ENCODE data around the gene DYNLT2. TPM values are rescaled to one million over a fixed set of nuclear protein-coding genes. Genes with fewer than 3 reads are reported as not detected.

DYNLT2 gene
- total RNA-seq, 1 experiment from 2014 or later: 1.3 TPM

DNA sequence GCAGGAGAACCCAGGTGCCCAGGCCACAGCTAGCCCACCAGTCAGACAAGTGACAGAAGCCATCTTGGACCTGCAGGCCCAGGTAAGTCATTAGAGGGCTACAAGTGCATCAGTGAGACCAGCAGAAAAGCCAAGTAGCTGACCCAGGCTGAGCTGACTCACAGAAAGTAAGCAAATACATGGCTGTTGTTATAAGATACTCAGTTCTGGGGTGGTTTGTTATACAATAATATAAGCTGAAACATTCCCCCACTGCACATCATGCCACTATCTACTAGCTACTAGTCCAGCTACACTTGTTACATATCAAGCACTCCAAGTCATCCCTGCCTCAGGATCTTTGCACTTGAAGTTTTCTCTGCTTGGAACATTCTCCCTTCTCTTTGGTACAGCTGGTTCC, 10.0 kb downstream of the DYNLT2 start:
- Mint-ChIP-seq H3K4me1 (ENCODE audit: insufficient read depth, unreplicated experiment) (no peaks in the 10 kb centered on the region), H3K27ac (ENCODE audit: low read depth, unreplicated experiment) (no peak overlapping the region), H3K36me3 (ENCODE audit: insufficient read depth, unreplicated experiment) (no peaks in the 10 kb centered on the region), H3K4me3 (ENCODE audit: unreplicated experiment) (no peak overlapping the region), H3K9me3 (ENCODE audit: unreplicated experiment) (no peaks in the 10 kb centered on the region), H3K27me3 (ENCODE audit: insufficient read depth, unreplicated experiment) (peaks cover 9% of the 10 kb centered on the region)
- TF ChIP-seq, protein P1, sequence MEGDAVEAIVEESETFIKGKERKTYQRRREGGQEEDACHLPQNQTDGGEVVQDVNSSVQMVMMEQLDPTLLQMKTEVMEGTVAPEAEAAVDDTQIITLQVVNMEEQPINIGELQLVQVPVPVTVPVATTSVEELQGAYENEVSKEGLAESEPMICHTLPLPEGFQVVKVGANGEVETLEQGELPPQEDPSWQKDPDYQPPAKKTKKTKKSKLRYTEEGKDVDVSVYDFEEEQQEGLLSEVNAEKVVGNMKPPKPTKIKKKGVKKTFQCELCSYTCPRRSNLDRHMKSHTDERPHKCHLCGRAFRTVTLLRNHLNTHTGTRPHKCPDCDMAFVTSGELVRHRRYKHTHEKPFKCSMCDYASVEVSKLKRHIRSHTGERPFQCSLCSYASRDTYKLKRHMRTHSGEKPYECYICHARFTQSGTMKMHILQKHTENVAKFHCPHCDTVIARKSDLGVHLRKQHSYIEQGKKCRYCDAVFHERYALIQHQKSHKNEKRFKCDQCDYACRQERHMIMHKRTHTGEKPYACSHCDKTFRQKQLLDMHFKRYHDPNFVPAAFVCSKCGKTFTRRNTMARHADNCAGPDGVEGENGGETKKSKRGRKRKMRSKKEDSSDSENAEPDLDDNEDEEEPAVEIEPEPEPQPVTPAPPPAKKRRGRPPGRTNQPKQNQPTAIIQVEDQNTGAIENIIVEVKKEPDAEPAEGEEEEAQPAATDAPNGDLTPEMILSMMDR (IDR thresholded peaks at IDR 0.05; ENCODE audit: unreplicated experiment): no peak
- no TSS peak for BruUV-seq (replicated peaks)
- intact Hi-C loops (cut with micrococcal nuclease): no loop called here
- ChIA-PET CTCF (interaction anchor here (0.7 kb wide), 1 partner anchor 506 kb away, joined by 3 read pairs; no protein-coding TSS in a partner anchor), POLR2A (interaction anchor here (1.2 to 1.8 kb wide), 2 partner anchors 9 to 10 kb away, joined by 5 to 9 read pairs; partner anchors contain the start of genes DYNLT2 and ERMARD)
- no peak for DNase-seq (ENCODE audit: unreplicated experiment)

GRCh38 chr6:169738976-169739529, 12.3 kb downstream of the DYNLT2 start:
- Mint-ChIP-seq H3K36me3 (ENCODE audit: insufficient read depth, unreplicated experiment) (no peaks in the 10 kb centered on the region), H3K4me1 (ENCODE audit: insufficient read depth, unreplicated experiment) (no peaks in the 10 kb centered on the region), H3K4me3 (ENCODE audit: unreplicated experiment) (no peak overlapping the region), H3K27ac (ENCODE audit: low read depth, unreplicated experiment) (no peak overlapping the region), H3K27me3 (ENCODE audit: insufficient read depth, unreplicated experiment) (peaks cover 31% of the 10 kb centered on the region), H3K9me3 (ENCODE audit: unreplicated experiment) (no peaks in the 10 kb centered on the region)
- POLR2A ChIA-PET: no interaction called here
- intact Hi-C loops (cut with micrococcal nuclease): no loop called here
- no peak for DNase-seq (ENCODE audit: unreplicated experiment)
- CTCF ChIA-PET: no interaction called here
- BruUV-seq (replicated peaks): no TSS peak
- TF ChIP-seq, protein P1 (IDR thresholded peaks at IDR 0.05; ENCODE audit: unreplicated experiment): no peak

- Mint-ChIP-seq H3K36me3 (ENCODE audit: insufficient read depth, unreplicated experiment) (no peaks in the 10 kb centered on the region), H3K4me3 (ENCODE audit: unreplicated experiment) (no peak overlapping the region), H3K4me1 (ENCODE audit: insufficient read depth, unreplicated experiment) (no peaks in the 10 kb centered on the region), H3K27ac (ENCODE audit: low read depth, unreplicated experiment) (no peak overlapping the region), H3K27me3 (ENCODE audit: insufficient read depth, unreplicated experiment) (peaks cover 31% of the 10 kb centered on the region), H3K9me3 (ENCODE audit: unreplicated experiment) (no peaks in the 10 kb centered on the region)
- POLR2A ChIA-PET: no interaction called here
- intact Hi-C loops (cut with micrococcal nuclease): no loop called here
- BruUV-seq (replicated peaks): no TSS peak
- DNase-seq (ENCODE audit: unreplicated experiment): no peak
- CTCF ChIA-PET: no interaction called here
- TF ChIP-seq, protein P1 (IDR thresholded peaks at IDR 0.05; ENCODE audit: unreplicated experiment): no peak
Measured at GRCh38 chr6:169738204-169738975, 13.0 kb downstream of the DYNLT2 start.

GRCh38 chr6:169729961-169730360, 21.4 kb downstream of the DYNLT2 start:
- CTCF ChIA-PET: no interaction called here
- BruUV-seq (replicated peaks): no TSS peak
- TF ChIP-seq, protein P1 (IDR thresholded peaks at IDR 0.05; ENCODE audit: unreplicated experiment): no peak
- Mint-ChIP-seq H3K27me3 (ENCODE audit: insufficient read depth, unreplicated experiment) (peaks cover 9% of the 10 kb centered on the region), H3K4me3 (ENCODE audit: unreplicated experiment) (no peak overlapping the region), H3K27ac (ENCODE audit: low read depth, unreplicated experiment) (no peak overlapping the region), H3K36me3 (ENCODE audit: insufficient read depth, unreplicated experiment) (no peaks in the 10 kb centered on the region), H3K4me1 (ENCODE audit: insufficient read depth, unreplicated experiment) (no peaks in the 10 kb centered on the region), H3K9me3 (ENCODE audit: unreplicated experiment) (no peaks in the 10 kb centered on the region)
- no peak for DNase-seq (ENCODE audit: unreplicated experiment)
- intact Hi-C loops (cut with micrococcal nuclease): no loop called here
- POLR2A ChIA-PET: no interaction called here
